Fibroblast of lung (primary cell): Measurements from ENCODE around the gene IL18R1.

Experiments used
- EZH2 ChIP-seq: IDR thresholded peaks from 2 replicates; pipeline ENCODE4 v1.5.1; 2012; ENCODE audit warnings: low read length, control low read depth, mild to moderate bottlenecking; ENCODE audit errors: missing control alignments
- TF ChIP-seq, protein P1 (sequence below), 2 donors: IDR thresholded peaks in 1 of 2; conservative IDR thresholded peaks in 1 of 2; 1 replicate in 1 of 2; 2 replicates in 1 of 2; pipeline ENCODE4 v1.5.1; 2011 to 2012; ENCODE audit warnings: low read length in 2 of 2, control low read depth in 1 of 2, inconsistent platforms in 1 of 2, low read depth in 1 of 2, mild to moderate bottlenecking in 1 of 2

DNA sequence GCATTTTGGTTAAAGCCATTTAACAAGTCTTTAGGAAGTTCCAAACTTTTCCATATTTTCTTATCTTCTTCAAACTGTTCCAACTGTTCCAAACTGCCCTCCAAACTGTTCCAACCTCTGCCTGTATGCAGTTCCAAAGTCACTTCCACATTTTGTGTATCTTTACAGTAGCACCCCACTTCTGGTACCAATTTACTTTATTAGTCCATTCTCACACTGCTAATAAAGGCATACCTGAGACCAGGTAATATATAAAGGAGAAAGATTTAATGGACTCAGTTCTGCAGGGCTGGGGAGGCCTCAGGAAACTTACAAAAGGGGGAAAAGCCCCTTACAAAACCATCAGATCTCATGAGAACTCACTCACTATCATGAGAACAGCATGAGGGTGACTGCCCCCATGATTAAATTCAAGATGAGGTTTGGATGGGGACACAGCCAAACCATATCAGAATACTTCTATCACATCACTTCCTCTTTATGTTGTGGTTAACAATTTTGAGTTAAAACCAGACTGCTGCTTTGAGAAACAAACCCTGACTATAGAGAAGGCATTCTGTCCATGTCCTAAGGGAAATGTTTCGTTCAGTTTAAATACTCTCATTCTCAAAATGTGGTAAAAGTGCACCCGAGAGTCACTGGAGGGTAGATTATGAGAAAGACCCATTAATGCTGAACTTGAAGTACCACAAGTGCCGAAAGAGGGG, 11.0 kb downstream of the IL18R1 start:
- TF ChIP-seq, protein P1, sequence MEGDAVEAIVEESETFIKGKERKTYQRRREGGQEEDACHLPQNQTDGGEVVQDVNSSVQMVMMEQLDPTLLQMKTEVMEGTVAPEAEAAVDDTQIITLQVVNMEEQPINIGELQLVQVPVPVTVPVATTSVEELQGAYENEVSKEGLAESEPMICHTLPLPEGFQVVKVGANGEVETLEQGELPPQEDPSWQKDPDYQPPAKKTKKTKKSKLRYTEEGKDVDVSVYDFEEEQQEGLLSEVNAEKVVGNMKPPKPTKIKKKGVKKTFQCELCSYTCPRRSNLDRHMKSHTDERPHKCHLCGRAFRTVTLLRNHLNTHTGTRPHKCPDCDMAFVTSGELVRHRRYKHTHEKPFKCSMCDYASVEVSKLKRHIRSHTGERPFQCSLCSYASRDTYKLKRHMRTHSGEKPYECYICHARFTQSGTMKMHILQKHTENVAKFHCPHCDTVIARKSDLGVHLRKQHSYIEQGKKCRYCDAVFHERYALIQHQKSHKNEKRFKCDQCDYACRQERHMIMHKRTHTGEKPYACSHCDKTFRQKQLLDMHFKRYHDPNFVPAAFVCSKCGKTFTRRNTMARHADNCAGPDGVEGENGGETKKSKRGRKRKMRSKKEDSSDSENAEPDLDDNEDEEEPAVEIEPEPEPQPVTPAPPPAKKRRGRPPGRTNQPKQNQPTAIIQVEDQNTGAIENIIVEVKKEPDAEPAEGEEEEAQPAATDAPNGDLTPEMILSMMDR (conservative IDR thresholded peaks at IDR 0.05 in 1 of 2, IDR thresholded peaks at IDR 0.05 in 1 of 2; ENCODE audit: low read depth in 1 of 2, low read length in 2 of 2) = no peak
- TF ChIP-seq EZH2 = no peak
